ENCODE results near the gene COG5.

Gene COG5

DNA sequence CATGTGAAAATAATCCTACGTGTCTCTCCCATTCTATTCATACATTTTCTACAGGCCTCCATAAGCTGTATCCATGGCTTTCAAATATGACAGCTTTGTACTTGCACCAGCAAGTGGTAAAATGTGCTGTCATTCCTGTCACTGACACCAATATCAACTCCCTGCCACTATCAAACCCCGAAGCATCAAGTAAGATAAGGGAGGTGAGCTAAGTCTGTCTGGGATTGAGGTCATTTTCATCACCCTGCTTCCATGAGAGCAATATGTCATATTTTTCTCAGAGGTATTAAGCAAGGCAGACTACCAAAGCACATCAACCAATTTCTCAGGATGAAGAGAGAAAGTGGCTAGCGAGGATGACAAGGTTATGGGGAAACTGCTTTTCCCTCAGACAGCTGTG lies 82.8 kb downstream of the COG5 start:
- TF ChIP-seq, protein P1, sequence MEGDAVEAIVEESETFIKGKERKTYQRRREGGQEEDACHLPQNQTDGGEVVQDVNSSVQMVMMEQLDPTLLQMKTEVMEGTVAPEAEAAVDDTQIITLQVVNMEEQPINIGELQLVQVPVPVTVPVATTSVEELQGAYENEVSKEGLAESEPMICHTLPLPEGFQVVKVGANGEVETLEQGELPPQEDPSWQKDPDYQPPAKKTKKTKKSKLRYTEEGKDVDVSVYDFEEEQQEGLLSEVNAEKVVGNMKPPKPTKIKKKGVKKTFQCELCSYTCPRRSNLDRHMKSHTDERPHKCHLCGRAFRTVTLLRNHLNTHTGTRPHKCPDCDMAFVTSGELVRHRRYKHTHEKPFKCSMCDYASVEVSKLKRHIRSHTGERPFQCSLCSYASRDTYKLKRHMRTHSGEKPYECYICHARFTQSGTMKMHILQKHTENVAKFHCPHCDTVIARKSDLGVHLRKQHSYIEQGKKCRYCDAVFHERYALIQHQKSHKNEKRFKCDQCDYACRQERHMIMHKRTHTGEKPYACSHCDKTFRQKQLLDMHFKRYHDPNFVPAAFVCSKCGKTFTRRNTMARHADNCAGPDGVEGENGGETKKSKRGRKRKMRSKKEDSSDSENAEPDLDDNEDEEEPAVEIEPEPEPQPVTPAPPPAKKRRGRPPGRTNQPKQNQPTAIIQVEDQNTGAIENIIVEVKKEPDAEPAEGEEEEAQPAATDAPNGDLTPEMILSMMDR (IDR thresholded peaks at IDR 0.05) = no peak
- H3K36me3 ChIP-seq = no peaks in the 10 kb centered on the region
- H3K27me3 ChIP-seq = no peaks in the 10 kb centered on the region

DNA sequence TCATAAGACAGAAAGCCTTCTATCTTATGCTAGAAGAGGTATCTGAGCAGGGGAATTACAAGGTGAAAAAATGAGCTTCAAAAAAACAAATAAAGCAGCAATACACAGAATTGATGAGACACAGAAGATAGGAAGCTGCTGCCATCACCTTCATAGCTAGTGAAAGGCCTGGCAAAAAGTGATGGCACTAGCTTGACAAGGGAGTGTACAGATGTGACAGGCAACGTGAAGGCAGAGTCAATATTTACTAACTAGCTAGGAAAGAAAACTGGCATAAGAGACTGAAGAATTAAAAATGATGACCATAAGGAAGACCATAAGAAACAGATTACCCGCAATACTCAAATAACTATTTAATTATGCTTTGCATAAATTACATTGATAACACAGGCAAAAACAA lies 84.4 kb downstream of the COG5 start:
- H3K9me3 ChIP-seq = no peaks in the 10 kb centered on the region
- no peak overlapping the region for H3K4me3 ChIP-seq (ENCODE audit: low read depth in 1 of 2, low read length in 1 of 2)
- no peaks in the 10 kb centered on the region for H3K4me1 ChIP-seq (ENCODE audit: control insufficient read depth in 1 of 2, insufficient read depth in 1 of 2, low read depth in 1 of 2, low read length in 1 of 2)
- TF ChIP-seq, protein P1 (IDR thresholded peaks at IDR 0.05) = no peak
- no peak overlapping the region for H3K27ac ChIP-seq
- no peaks in the 10 kb centered on the region for H3K27me3 ChIP-seq
- no peaks in the 10 kb centered on the region for H3K36me3 ChIP-seq

More for the DNA sequence above, 82.8 kb downstream of the COG5 start:
- Histone ChIP-seq H3K4me3 (ENCODE audit: low read depth in 1 of 2, low read length in 1 of 2) (no peak overlapping the region), H3K27ac (no peak overlapping the region), H3K9me3 (no peaks in the 10 kb centered on the region), H3K4me1 (ENCODE audit: control insufficient read depth in 1 of 2, insufficient read depth in 1 of 2, low read depth in 1 of 2, low read length in 1 of 2) (no peaks in the 10 kb centered on the region)

DNA sequence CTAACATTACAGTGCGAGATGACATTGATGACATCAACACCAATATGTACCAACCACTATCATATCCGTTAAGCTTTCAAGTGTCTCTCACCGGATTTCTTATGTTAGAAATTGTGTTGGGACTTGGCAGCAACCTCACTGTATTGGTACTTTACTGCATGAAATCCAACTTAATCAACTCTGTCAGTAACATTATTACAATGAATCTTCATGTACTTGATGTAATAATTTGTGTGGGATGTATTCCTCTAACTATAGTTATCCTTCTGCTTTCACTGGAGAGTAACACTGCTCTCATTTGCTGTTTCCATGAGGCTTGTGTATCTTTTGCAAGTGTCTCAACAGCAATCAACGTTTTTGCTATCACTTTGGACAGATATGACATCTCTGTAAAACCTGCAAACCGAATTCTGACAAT lies 89.6 kb downstream of the COG5 start:
- no peaks in the 10 kb centered on the region for H3K4me1 ChIP-seq (ENCODE audit: control insufficient read depth in 1 of 2, insufficient read depth in 1 of 2, low read depth in 1 of 2, low read length in 1 of 2)
- TF ChIP-seq, protein P1 (IDR thresholded peaks at IDR 0.05) = no peak
- no peaks in the 10 kb centered on the region for H3K9me3 ChIP-seq
- H3K36me3 ChIP-seq = no peaks in the 10 kb centered on the region
- no peak overlapping the region for H3K4me3 ChIP-seq (ENCODE audit: low read depth in 1 of 2, low read length in 1 of 2)
- no peak overlapping the region for H3K27ac ChIP-seq
- no peaks in the 10 kb centered on the region for H3K27me3 ChIP-seq

DNA sequence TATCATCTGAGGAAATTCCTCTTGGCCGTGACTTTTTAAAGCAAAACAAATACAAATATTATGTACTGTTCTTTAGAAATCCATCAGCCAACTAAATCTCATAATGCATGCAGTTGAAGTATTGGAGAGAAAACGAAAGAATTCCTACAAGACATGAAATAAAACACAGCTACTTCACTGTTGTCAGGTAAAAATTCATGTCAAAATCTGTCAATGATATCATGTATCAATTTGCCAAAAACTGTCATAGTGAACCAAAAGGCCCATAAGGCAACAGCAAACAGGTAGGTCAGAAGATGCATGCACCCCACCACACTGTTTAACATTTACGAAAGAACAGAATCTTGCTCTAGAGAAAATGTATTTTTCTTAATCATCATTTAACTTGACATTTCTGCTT lies 91.6 kb downstream of the COG5 start:
- H3K36me3 ChIP-seq = no peaks in the 10 kb centered on the region
- no peak overlapping the region for H3K4me3 ChIP-seq (ENCODE audit: low read depth in 1 of 2, low read length in 1 of 2)
- no peaks in the 10 kb centered on the region for H3K9me3 ChIP-seq
- no peaks in the 10 kb centered on the region for H3K27me3 ChIP-seq
- no peak overlapping the region for H3K27ac ChIP-seq
- TF ChIP-seq, protein P1 (IDR thresholded peaks at IDR 0.05) = no peak
- no peaks in the 10 kb centered on the region for H3K4me1 ChIP-seq (ENCODE audit: control insufficient read depth in 1 of 2, insufficient read depth in 1 of 2, low read depth in 1 of 2, low read length in 1 of 2)

GRCh38 chr7:107471292-107472070 lies 92.2 kb downstream of the COG5 start:
- Histone ChIP-seq H3K4me3 (ENCODE audit: low read depth in 1 of 2, low read length in 1 of 2) (no peak overlapping the region), H3K4me1 (ENCODE audit: control insufficient read depth in 1 of 2, insufficient read depth in 1 of 2, low read depth in 1 of 2, low read length in 1 of 2) (no peaks in the 10 kb centered on the region), H3K36me3 (no peaks in the 10 kb centered on the region), H3K27me3 (no peaks in the 10 kb centered on the region), H3K9me3 (no peaks in the 10 kb centered on the region), H3K27ac (no peak overlapping the region)
- TF ChIP-seq, protein P1 (IDR thresholded peaks at IDR 0.05) = no peak

All from neutrophil (primary cell).